Measurements from ENCODE around the gene SARDH.

SARDH gene

DNA sequence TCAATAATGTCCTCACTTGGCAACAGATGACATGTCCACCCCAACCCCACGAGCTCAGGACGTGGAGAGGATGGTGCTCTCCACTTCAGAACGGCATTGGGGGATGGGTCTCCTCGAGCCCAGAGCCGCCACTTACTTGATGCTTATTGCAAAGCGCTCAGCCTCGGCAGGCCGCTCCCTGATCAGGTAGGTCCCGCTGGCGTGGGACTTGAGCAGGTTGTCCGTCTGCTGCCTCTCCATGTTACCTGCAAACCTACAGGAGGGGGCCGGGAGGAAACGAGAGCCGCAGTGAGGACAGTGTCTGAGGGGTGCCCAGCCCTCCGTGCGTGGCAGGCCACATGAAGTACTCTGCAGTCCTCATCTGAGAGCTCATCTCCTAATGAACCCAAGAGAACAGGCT lies 36.6 kb upstream of the SARDH start:
- Histone ChIP-seq H3K9ac (ENCODE audit: low read length) (no peak overlapping the region), H3K36me3 (ENCODE audit: control insufficient read depth, insufficient read depth, low read length) (peaks cover 87% of the 10 kb centered on the region), H3K27me3 (ENCODE audit: control insufficient read depth, insufficient read depth, low read length) (no peaks in the 10 kb centered on the region), H3K4me3 (ENCODE audit: low read depth, low read length) (no peak overlapping the region), H3K9me3 (ENCODE audit: control insufficient read depth, insufficient read depth, low read depth, low read length) (no peaks in the 10 kb centered on the region), H3K4me1 (ENCODE audit: control insufficient read depth, insufficient read depth, low read length) (no peaks in the 10 kb centered on the region), H3K27ac (ENCODE audit: low read depth, low read length) (no peak overlapping the region)

DNA sequence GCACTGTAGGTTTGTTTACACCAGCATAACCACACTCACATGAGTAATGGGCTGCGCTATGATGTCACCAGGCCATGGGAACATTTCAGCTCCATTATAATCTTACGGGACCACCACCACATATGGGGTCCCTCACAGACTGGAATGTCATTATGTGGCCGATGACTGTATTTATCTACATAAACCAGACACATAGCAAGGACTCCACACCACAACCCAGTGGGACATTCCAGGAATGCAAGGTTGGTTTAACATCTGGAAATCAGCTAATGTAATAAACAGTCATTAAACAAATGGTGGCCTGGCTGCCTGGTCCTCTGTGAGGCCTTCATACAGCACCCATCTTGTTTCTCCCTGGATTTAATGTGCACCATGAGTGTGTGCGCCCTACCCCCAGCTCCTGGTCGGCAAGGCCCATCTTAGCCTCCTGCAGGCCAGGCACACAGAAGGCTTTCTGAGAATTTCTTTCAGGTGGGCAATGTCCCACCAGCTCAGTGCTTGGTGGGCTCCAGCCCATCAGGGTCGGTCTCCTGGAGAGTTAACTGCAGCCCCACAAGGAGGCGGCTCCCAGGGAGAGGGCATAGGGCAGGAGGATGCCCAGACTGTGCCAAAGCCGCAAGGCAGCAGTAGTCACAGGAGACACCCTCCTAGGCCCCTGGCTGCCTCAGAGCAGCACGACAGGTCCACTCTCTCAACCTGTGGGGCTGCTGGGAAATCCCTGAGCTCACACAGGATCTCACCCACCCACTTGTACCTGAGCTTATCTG lies 35.9 kb upstream of the SARDH start:
- Histone ChIP-seq H3K9ac (ENCODE audit: low read length) (no peak overlapping the region), H3K9me3 (ENCODE audit: control insufficient read depth, insufficient read depth, low read depth, low read length) (no peaks in the 10 kb centered on the region), H3K36me3 (ENCODE audit: control insufficient read depth, insufficient read depth, low read length) (peaks cover 85% of the 10 kb centered on the region), H3K4me3 (ENCODE audit: low read depth, low read length) (no peak overlapping the region), H3K27ac (ENCODE audit: low read depth, low read length) (no peak overlapping the region), H3K27me3 (ENCODE audit: control insufficient read depth, insufficient read depth, low read length) (no peaks in the 10 kb centered on the region), H3K4me1 (ENCODE audit: control insufficient read depth, insufficient read depth, low read length) (no peaks in the 10 kb centered on the region)

DNA sequence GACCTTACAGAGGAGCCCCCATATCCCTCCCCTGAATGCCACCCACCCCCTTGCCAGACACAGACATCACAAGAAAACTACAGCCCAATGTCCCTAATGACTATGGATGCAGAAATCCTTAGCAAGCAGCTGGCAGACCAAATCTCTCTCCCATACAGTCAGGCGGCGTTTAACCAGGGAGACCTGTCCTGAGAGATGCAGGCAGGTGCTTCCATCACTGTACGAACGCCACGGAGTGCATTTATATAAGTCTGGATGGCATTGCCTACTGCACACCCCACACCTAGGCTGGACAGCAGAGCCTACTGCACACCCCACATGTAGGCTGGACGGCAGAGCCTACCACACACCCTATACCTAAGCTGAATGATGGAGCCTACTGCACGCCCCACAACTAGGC lies 34.4 kb upstream of the SARDH start:
- H3K27ac ChIP-seq (ENCODE audit: low read depth, low read length): no peak overlapping the region
- no peak overlapping the region for H3K9ac ChIP-seq (ENCODE audit: low read length)
- no peaks in the 10 kb centered on the region for H3K4me1 ChIP-seq (ENCODE audit: control insufficient read depth, insufficient read depth, low read length)
- peaks cover 84% of the 10 kb centered on the region for H3K36me3 ChIP-seq (ENCODE audit: control insufficient read depth, insufficient read depth, low read length)
- no peak overlapping the region for H3K4me3 ChIP-seq (ENCODE audit: low read depth, low read length)
- peaks cover 8% of the 10 kb centered on the region for H3K9me3 ChIP-seq (ENCODE audit: control insufficient read depth, insufficient read depth, low read depth, low read length)
- no peaks in the 10 kb centered on the region for H3K27me3 ChIP-seq (ENCODE audit: control insufficient read depth, insufficient read depth, low read length)

DNA sequence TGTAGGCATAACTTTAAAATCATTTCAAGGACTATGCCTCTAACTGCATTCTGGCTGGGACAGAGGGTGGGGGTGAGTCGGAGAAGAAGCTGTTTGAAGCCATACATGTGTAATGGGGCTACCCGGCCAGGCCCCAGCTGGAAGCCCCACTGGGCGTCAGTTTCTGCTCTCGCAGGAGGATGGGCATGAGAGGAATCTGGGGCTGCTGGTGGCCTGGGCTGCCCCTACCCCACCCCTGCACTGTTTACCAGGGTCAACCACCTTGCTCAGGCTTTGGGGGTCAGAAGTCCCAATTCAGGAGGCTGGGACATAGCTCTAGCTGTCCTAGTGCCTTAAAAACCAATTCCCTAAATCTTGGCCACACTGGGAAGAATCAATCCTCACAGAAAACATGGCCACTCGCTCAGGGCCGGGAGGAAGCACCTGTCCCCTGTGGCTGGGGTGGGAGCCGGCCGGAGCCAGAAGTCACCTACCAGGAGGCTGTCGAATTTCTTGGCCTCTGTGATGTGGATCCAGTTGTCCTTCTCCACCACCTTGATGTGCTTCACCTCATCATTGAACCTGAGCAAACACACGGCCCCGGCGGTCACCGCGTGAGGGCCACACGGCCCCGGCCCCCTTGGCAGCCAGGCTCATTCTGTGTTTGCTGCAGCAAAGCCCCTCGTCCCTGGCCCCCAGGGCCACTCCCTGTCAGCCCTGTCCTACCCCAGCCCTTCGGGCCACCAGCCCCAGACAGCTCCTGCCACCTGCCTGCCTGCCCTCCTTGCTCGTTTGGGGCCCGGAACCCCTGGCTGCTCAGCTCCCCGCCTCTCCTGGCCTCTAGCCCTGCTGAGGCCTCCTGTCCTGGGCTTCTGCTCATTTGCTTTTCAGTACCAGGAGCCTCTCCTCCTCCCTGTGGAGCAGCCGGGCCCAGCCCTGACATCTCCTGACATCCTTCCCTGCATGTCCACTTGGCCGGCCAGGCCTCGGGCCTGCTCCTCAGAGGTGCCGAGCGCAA lies 33.6 kb upstream of the SARDH start:
- peaks cover 84% of the 10 kb centered on the region for H3K36me3 ChIP-seq (ENCODE audit: control insufficient read depth, insufficient read depth, low read length)
- H3K4me1 ChIP-seq (ENCODE audit: control insufficient read depth, insufficient read depth, low read length): no peaks in the 10 kb centered on the region
- H3K4me3 ChIP-seq (ENCODE audit: low read depth, low read length): no peak overlapping the region
- H3K27ac ChIP-seq (ENCODE audit: low read depth, low read length): no peak overlapping the region
- no peak overlapping the region for H3K9ac ChIP-seq (ENCODE audit: low read length)
- H3K9me3 ChIP-seq (ENCODE audit: control insufficient read depth, insufficient read depth, low read depth, low read length): peaks cover 14% of the 10 kb centered on the region
- H3K27me3 ChIP-seq (ENCODE audit: control insufficient read depth, insufficient read depth, low read length): no peaks in the 10 kb centered on the region

DNA sequence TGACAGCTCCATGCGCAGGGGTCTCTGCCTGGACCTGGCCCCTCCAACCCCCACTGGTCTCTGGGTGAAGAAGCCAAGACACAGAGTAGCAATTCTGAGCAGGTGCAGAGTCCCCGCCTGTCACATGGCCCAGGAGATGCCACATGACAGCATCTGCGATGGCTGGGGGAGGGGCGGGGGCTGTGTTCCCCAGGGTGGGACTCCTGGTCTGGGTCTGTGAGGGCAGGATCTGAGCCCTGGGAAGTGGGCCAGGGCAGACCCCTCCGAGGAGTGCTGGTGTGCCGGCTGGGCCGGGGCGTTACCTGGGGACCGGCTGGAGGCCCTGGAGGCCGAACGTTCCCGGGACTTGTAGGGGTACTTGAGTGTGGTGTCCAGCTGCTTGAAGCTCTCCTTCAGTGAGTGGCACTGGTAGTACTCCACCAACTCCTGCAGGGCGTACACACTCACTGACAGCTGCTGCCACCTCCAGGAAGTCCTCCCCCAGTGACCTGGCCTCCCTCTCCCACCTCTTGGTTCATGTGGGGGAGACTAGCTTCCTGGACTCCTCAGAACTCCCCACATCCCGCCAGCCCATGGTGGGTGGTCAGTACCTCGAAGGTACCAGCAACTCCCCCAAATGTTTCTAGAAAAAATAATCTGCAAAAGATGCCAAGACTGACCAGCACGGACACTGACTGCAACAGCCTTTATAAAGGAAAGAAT lies 32.1 kb upstream of the SARDH start:
- H3K36me3 ChIP-seq (ENCODE audit: control insufficient read depth, insufficient read depth, low read length): peaks cover 80% of the 10 kb centered on the region
- no peak overlapping the region for H3K4me3 ChIP-seq (ENCODE audit: low read depth, low read length)
- H3K27ac ChIP-seq (ENCODE audit: low read depth, low read length): no peak overlapping the region
- H3K4me1 ChIP-seq (ENCODE audit: control insufficient read depth, insufficient read depth, low read length): no peaks in the 10 kb centered on the region
- no peak overlapping the region for H3K9ac ChIP-seq (ENCODE audit: low read length)
- no peaks in the 10 kb centered on the region for H3K27me3 ChIP-seq (ENCODE audit: control insufficient read depth, insufficient read depth, low read length)
- peaks cover 14% of the 10 kb centered on the region for H3K9me3 ChIP-seq (ENCODE audit: control insufficient read depth, insufficient read depth, low read depth, low read length)

DNA sequence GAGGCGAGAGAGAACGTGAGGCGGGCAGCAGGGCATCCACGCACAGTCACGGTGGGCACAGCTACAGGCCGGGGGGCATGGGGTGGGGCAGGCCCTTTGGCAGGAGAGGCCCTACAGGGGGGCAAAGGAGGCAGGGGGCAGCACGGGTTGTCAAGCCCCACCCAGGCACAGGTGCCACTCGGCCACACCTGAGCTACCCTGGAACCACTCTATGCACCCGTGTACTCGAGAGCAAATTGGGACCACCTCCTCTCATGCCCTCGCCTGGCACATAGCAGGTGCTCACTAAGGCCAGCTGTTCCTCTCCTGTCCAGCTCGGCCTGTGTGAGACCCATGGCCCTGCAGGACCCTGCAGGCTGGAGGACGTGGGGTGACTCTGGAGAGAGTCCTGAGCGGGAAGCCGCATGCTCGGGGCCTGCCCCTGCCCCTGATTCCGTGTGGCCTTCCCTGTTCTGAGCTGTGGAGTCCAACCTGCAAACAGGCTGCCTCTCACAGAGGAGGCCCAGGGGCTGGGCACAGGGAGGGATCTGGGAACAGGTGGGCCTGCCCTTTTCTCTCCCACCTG lies 31.4 kb upstream of the SARDH start:
- no peaks in the 10 kb centered on the region for H3K4me1 ChIP-seq (ENCODE audit: control insufficient read depth, insufficient read depth, low read length)
- no peaks in the 10 kb centered on the region for H3K27me3 ChIP-seq (ENCODE audit: control insufficient read depth, insufficient read depth, low read length)
- no peak overlapping the region for H3K27ac ChIP-seq (ENCODE audit: low read depth, low read length)
- peaks cover 14% of the 10 kb centered on the region for H3K9me3 ChIP-seq (ENCODE audit: control insufficient read depth, insufficient read depth, low read depth, low read length)
- H3K4me3 ChIP-seq (ENCODE audit: low read depth, low read length): no peak overlapping the region
- peaks cover 76% of the 10 kb centered on the region for H3K36me3 ChIP-seq (ENCODE audit: control insufficient read depth, insufficient read depth, low read length)
- H3K9ac ChIP-seq (ENCODE audit: low read length): no peak overlapping the region

DNA sequence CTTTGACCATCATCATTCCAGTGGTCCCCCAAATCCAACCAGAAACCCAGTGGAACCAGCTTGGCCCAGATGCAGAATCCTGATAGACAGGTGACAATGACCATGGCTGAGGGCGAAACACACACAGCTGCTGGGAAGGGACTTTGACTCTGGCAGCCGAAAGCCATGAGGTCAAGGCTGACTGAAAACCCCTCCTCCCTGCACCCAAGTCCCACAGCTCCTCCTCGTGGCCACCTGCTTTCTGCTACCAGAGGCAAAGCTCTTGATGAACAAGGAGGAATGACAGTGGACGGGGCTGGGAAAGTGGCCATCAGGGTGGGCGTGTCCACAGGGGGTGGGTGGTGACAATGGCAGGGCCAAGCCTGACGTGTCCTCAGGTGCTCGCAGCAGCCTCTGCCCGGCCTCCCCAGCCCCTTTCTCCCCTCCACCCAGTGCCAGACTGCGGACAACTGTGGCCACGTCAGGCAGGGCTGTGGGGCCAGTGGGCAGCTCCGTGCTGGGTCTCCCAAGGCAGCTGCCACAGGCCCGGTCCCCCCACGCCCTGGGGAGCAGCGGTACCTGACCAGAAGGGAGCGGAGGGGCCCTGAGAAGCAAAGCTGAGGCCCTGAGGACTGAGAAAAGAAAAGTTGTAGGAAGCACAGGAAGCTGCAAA lies 30.8 kb upstream of the SARDH start:
- Histone ChIP-seq H3K36me3 (ENCODE audit: control insufficient read depth, insufficient read depth, low read length) (peaks cover 70% of the 10 kb centered on the region), H3K9ac (ENCODE audit: low read length) (no peak overlapping the region), H3K27me3 (ENCODE audit: control insufficient read depth, insufficient read depth, low read length) (no peaks in the 10 kb centered on the region)

DNA sequence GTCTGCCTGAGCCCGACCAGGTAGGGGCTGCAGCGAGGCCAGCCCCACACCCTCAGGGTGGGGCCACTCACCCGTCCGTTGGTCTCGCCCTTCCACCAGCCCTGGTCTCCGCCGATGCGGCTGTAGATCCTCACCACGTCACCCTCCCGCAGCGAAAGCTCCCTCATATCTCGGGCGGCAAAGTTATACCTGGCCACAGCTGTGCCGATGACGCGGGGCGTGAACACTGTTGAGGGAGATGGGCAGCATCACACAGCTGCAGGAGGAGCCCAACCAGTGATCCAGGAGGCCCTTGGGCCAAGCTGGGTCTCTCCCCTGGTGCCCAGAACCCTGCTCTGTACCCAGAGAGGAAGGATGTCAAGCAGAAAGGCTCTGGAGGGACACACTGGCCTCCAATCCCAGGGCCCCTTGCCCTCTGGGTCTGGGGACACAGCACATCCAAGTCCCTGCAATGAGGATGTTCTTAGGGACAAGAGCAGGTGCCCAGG lies 30.3 kb upstream of the SARDH start:
- Histone ChIP-seq H3K9ac (ENCODE audit: low read length) (no peak overlapping the region), H3K36me3 (ENCODE audit: control insufficient read depth, insufficient read depth, low read length) (peaks cover 68% of the 10 kb centered on the region), H3K27me3 (ENCODE audit: control insufficient read depth, insufficient read depth, low read length) (no peaks in the 10 kb centered on the region), H3K4me3 (ENCODE audit: low read depth, low read length) (no peak overlapping the region), H3K4me1 (ENCODE audit: control insufficient read depth, insufficient read depth, low read length) (no peaks in the 10 kb centered on the region), H3K9me3 (ENCODE audit: control insufficient read depth, insufficient read depth, low read depth, low read length) (peaks cover 14% of the 10 kb centered on the region), H3K27ac (ENCODE audit: low read depth, low read length) (no peak overlapping the region)

More for the DNA sequence above, 30.8 kb upstream of the SARDH start:
- no peak overlapping the region for H3K27ac ChIP-seq (ENCODE audit: low read depth, low read length)
- no peak overlapping the region for H3K4me3 ChIP-seq (ENCODE audit: low read depth, low read length)
- peaks cover 14% of the 10 kb centered on the region for H3K9me3 ChIP-seq (ENCODE audit: control insufficient read depth, insufficient read depth, low read depth, low read length)
- no peaks in the 10 kb centered on the region for H3K4me1 ChIP-seq (ENCODE audit: control insufficient read depth, insufficient read depth, low read length)

DNA sequence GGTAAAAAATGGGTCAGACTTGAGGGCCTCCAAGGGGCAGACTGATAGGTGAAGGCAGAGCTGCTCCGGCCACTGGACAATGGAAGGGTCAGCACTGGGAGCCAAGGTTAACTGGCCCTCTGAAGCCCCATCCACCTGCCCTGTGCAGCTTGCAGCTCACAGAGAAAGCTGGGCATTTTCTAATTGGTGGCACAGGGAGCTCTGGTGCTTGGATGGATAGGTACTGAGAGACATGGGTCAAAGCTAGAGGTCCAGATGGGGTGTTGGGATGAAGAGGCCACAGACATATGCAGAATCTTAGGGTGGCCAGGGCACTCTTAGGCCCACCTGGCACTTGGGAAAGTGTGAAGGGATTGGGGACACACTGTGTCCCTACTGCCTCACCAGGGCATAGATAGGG lies 29.5 kb upstream of the SARDH start:
- Histone ChIP-seq H3K4me3 (ENCODE audit: low read depth, low read length) (no peak overlapping the region), H3K36me3 (ENCODE audit: control insufficient read depth, insufficient read depth, low read length) (peaks cover 67% of the 10 kb centered on the region), H3K27ac (ENCODE audit: low read depth, low read length) (no peak overlapping the region), H3K4me1 (ENCODE audit: control insufficient read depth, insufficient read depth, low read length) (no peaks in the 10 kb centered on the region), H3K27me3 (ENCODE audit: control insufficient read depth, insufficient read depth, low read length) (no peaks in the 10 kb centered on the region), H3K9ac (ENCODE audit: low read length) (no peak overlapping the region), H3K9me3 (ENCODE audit: control insufficient read depth, insufficient read depth, low read depth, low read length) (peaks cover 14% of the 10 kb centered on the region)

DNA sequence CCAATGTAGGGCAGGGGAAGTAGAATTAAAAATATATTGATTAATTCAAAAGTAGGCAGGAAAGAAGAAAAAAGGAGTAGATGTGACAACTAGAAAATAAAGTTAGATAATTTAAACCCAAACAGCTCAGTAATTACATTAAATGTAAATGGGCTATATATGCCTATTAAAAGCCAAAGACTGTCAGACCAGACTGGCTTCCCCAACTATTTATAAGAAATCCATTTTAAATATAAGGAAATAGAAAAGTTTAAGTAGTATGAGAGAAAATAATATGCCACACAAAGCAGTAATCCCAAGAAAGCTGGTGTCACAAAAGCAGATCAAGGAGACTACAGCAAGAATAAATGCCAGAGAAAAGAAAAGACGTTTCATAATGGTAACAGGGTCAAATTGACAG lies 28.9 kb upstream of the SARDH start:
- Histone ChIP-seq H3K9me3 (ENCODE audit: control insufficient read depth, insufficient read depth, low read depth, low read length) (peaks cover 14% of the 10 kb centered on the region), H3K4me3 (ENCODE audit: low read depth, low read length) (no peak overlapping the region), H3K36me3 (ENCODE audit: control insufficient read depth, insufficient read depth, low read length) (peaks cover 61% of the 10 kb centered on the region), H3K9ac (ENCODE audit: low read length) (no peak overlapping the region), H3K27me3 (ENCODE audit: control insufficient read depth, insufficient read depth, low read length) (no peaks in the 10 kb centered on the region), H3K4me1 (ENCODE audit: control insufficient read depth, insufficient read depth, low read length) (no peaks in the 10 kb centered on the region), H3K27ac (ENCODE audit: low read depth, low read length) (no peak overlapping the region)

Measured in HUES6 (cell line).